ENCODE measurements around the gene THSD4. TPM values are rescaled to one million over a fixed set of nuclear protein-coding genes. Genes with fewer than 3 reads are reported as not detected.

Gene THSD4
- total and polyA plus RNA-seq, 9 of the 15 experiments (the other 6 are each of a cell fraction or from before 2014, with no cell fraction given): 0.04 TPM; not detected in 5

DNA sequence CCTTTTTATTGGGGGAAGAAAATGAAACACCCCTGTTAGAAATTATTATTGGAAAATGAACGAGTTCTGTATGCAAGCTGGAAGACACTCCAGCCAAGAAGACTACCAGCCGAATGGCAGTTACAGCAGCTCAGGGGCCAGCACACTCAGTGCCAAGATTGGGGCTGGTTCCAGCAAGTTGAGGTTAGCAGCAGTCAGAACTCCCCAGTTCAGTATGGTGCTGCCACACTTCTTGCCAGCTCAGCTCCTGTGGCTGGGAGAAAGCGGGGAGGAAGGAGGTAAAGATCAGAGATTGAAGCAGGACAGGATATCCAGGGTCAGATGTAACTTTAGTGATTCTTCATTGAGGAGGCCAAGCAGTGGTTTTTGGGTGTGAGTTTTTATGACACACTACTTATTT is 414.8 kb downstream of the THSD4 start:
- DNase-seq (ENCODE audit: extremely low read depth in 1 of 4, low spot score in 3 of 4) (no peak), FAIRE-seq (no peak), ATAC-seq (no peak)
- 0% methylated on average over 3 of the region's 3 CpGs for WGBS (ENCODE audit: insufficient coverage, low coverage, missing lambda C conversion rate)
- Histone ChIP-seq H3K4me3 (no peak overlapping the region), H3K27ac (ENCODE audit: extremely low read depth, low read depth, low read length) (no peak overlapping the region), H2AFZ (ENCODE audit: low read depth, low read length) (no peak overlapping the region), H3K79me2 (ENCODE audit: control insufficient read depth, insufficient read depth, low read length) (no peaks in the 10 kb centered on the region), H3K9me3 (replicated peaks; ENCODE audit: control insufficient read depth, insufficient read depth, low read depth, low read length) (no peaks in the 10 kb centered on the region), H3K4me1 (replicated peaks in 1 of 2; ENCODE audit: control insufficient read depth in 2 of 2, insufficient read depth in 2 of 2, low read length in 2 of 2) (no peaks in the 10 kb centered on the region), H3K9ac (ENCODE audit: insufficient read depth in 1 of 2, low read depth in 2 of 2, low read length in 2 of 2) (no peak overlapping the region), H3K4me2 (ENCODE audit: insufficient read depth, low read length) (no peak overlapping the region), H3K36me3 (ENCODE audit: control insufficient read depth, insufficient read depth, low read length) (no peaks in the 10 kb centered on the region), H3K9me1 (ENCODE audit: control insufficient read depth, insufficient read depth, low read length) (no peaks in the 10 kb centered on the region), H3K27me3 (ENCODE audit: control insufficient read depth in 2 of 2, insufficient read depth in 2 of 2, low read length in 2 of 2) (0 out of 5 replicates have a peak, but pooled peaks cover 0 to 4% of the 10 kb centered on the region in 2 experiments), H4K20me1 (replicated peaks; ENCODE audit: control insufficient read depth, insufficient read depth, low read length) (no peaks in the 10 kb centered on the region)
- intact Hi-C loops (cut with micrococcal nuclease): loop anchor here (5.0 kb wide), 2 partner anchors 122 to 627 kb away; no protein-coding TSS in a partner anchor
- no TSS peak for BruUV-seq (replicated peaks)
- CTCF ChIA-PET (ENCODE audit: low intra/inter-chr PET ratio): no interaction called here
- TF ChIP-seq, protein P1, sequence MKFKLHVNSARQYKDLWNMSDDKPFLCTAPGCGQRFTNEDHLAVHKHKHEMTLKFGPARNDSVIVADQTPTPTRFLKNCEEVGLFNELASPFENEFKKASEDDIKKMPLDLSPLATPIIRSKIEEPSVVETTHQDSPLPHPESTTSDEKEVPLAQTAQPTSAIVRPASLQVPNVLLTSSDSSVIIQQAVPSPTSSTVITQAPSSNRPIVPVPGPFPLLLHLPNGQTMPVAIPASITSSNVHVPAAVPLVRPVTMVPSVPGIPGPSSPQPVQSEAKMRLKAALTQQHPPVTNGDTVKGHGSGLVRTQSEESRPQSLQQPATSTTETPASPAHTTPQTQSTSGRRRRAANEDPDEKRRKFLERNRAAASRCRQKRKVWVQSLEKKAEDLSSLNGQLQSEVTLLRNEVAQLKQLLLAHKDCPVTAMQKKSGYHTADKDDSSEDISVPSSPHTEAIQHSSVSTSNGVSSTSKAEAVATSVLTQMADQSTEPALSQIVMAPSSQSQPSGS (CRISPR knock-in tag; IDR thresholded peaks at IDR 0.05): no peak
- TF ChIP-seq ZC3H11A (IDR thresholded peaks at IDR 0.05; ENCODE audit: low read depth, low read length) (no peak), CBFA2T3 (IDR thresholded peaks at IDR 0.05) (no peak), KAT7 (CRISPR knock-in tag; IDR thresholded peaks at IDR 0.05; ENCODE audit: borderline replicate concordance) (no peak), LEF1 (IDR thresholded peaks at IDR 0.05) (no peak), ZBTB7A (IDR thresholded peaks at IDR 0.05; ENCODE audit: borderline replicate concordance, control insufficient read depth, low read depth, low read length) (no peak), ZNF232 (CRISPR knock-in tag; IDR thresholded peaks at IDR 0.05) (no peak), SMAD1 (IDR thresholded peaks at IDR 0.05; ENCODE audit: low read depth, low read length, partially characterized antibody) (no peak), CCNT2 (IDR thresholded peaks at IDR 0.05; ENCODE audit: borderline replicate concordance, extremely low read depth, insufficient read length, low read depth, low read length) (no peak), POLR3A (IDR thresholded peaks at IDR 0.05; ENCODE audit: borderline replicate concordance, extremely low read depth, insufficient read depth, insufficient read length) (no peak), HCFC1 (IDR thresholded peaks at IDR 0.05; ENCODE audit: low read depth, low read length) (no peak), YY1 (IDR thresholded peaks at IDR 0.05; ENCODE audit: borderline replicate concordance in 1 of 3, control insufficient read depth in 1 of 3, extremely low read depth in 1 of 3, insufficient read depth in 3 of 3, insufficient read length in 1 of 3, insufficient replicate concordance in 2 of 3, low read depth in 1 of 3, low read length in 2 of 3) (no peak), PYGO2 (tag; IDR thresholded peaks at IDR 0.05) (no peak)
- in situ Hi-C loops (cut with MboI): loop anchor here (10.0 kb wide), 1 partner anchor 625 kb away; no protein-coding TSS in a partner anchor
- POLR2A ChIA-PET: no interaction called here
